ENCODE measurements around the gene EXOSC3. TPM values are rescaled to one million over a fixed set of nuclear protein-coding genes. Genes with fewer than 3 reads are reported as not detected.

Gene EXOSC3
- total and polyA plus RNA-seq, 9 of the 15 experiments (the other 6 are each of a cell fraction or from before 2014, with no cell fraction given): 18.5 to 266 (median 114) TPM

GRCh38 chr9:37800631-37801286 lies 15.9 kb upstream of the EXOSC3 start, which contains the start of gene DCAF10 (continued):
- peak; percentile 95 for TF ChIP-seq C11orf30 (IDR thresholded peaks at IDR 0.05; ENCODE audit: low read depth)
- no peak for TF ChIP-seq SAP30 (IDR thresholded peaks at IDR 0.05; ENCODE audit: borderline replicate concordance, insufficient read depth, low read depth, low read length, poor library complexity, severe bottlenecking)
- no peak for TF ChIP-seq RFX7 (CRISPR knock-in tag; IDR thresholded peaks at IDR 0.05)
- TF ChIP-seq CTCF (IDR thresholded peaks at IDR 0.05 in 2 of 3, conservative IDR thresholded peaks at IDR 0.05 in 1 of 3; ENCODE audit: insufficient read depth in 2 of 3, low read depth in 1 of 3, low read length in 3 of 3): peak in 2 of 3 experiments; percentile 23 to 25; a peak in 2 of 6 replicates
- TF ChIP-seq MED1 (CRISPR knock-in tag; IDR thresholded peaks at IDR 0.05; ENCODE audit: borderline replicate concordance): peak; percentile 60; the same call in 1 of the 2 replicates
- TF ChIP-seq, protein P1, sequence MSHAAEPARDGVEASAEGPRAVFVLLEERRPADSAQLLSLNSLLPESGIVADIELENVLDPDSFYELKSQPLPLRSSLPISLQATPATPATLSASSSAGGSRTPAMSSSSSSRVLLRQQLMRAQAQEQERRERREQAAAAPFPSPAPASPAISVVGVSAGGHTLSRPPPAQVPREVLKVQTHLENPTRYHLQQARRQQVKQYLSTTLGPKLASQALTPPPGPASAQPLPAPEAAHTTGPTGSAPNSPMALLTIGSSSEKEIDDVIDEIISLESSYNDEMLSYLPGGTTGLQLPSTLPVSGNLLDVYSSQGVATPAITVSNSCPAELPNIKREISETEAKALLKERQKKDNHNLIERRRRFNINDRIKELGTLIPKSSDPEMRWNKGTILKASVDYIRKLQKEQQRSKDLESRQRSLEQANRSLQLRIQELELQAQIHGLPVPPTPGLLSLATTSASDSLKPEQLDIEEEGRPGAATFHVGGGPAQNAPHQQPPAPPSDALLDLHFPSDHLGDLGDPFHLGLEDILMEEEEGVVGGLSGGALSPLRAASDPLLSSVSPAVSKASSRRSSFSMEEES (CRISPR knock-in tag; IDR thresholded peaks at IDR 0.05): no peak
- TF ChIP-seq, protein P2, sequence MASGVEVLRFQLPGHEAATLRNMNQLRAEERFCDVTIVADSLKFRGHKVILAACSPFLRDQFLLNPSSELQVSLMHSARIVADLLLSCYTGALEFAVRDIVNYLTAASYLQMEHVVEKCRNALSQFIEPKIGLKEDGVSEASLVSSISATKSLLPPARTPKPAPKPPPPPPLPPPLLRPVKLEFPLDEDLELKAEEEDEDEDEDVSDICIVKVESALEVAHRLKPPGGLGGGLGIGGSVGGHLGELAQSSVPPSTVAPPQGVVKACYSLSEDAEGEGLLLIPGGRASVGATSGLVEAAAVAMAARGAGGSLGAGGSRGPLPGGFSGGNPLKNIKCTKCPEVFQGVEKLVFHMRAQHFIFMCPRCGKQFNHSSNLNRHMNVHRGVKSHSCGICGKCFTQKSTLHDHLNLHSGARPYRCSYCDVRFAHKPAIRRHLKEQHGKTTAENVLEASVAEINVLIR (CRISPR knock-in tag; IDR thresholded peaks at IDR 0.05): no peak
- no peak for TF ChIP-seq ZNF318 (IDR thresholded peaks at IDR 0.05; ENCODE audit: borderline replicate concordance in 1 of 2, low read depth in 1 of 2)
- TF ChIP-seq, protein P3, sequence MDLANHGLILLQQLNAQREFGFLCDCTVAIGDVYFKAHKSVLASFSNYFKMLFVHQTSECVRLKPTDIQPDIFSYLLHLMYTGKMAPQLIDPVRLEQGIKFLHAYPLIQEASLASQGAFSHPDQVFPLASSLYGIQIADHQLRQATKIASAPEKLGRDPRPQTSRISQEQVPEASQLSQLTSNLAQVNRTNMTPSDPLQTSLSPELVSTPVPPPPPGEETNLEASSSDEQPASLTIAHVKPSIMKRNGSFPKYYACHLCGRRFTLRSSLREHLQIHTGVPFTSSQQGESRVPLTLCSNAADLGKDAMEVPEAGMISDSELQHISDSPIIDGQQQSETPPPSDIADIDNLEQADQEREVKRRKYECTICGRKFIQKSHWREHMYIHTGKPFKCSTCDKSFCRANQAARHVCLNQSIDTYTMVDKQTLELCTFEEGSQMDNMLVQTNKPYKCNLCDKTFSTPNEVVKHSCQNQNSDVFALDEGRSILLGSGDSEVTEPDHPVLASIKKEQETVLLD (IDR thresholded peaks at IDR 0.05): peak; percentile 84
- no peak for TF ChIP-seq RAD51 (IDR thresholded peaks at IDR 0.05; ENCODE audit: borderline replicate concordance, low read depth)
- no peak; the same call in 1 of the 2 replicates for TF ChIP-seq LARP7 (IDR thresholded peaks at IDR 0.05)

Measured in K562 (cell line).